Activated CD8-positive, alpha-beta T cell treated with anti-CD3 and anti-CD28 coated beads for 36 hours (primary cell): ENCODE results near the gene YEATS4. TPM values are rescaled to one million over a fixed set of nuclear protein-coding genes. Genes with fewer than 3 reads are reported as not detected.
"Not testable (repeated sequence)": the region's sequence is repeated elsewhere in the genome, so short reads cannot be mapped to it uniquely, and the experiment has no call there.

Source experiments
- ATAC-seq: fragments of 200-7000 bp; cut with Tn5 transposase; one replicate; pipeline ENCODE4 v1.10.0; 2021; ENCODE audit warnings: mild to moderate bottlenecking, moderate library complexity
- CTCF ChIA-PET: fragments of 350-600 bp; sonication (Branson Sonifier 250); formaldehyde crosslinking; loops from one replicate; lab custom pipeline; 2021; ENCODE audit warnings: antibody characterized with exemption; lab: Charles Lee
- POLR2A ChIA-PET: fragments of 350-600 bp; sonication (Branson Sonifier 250); formaldehyde crosslinking; loops from one replicate; lab custom pipeline; 2021; ENCODE audit warnings: antibody characterized with exemption; lab: Charles Lee
- DNase-seq: peaks from one replicate; pipeline ENCODE4 v3.0.0-alpha.2; 2020
- H3K27ac Mint-ChIP-seq: one replicate; pipeline ENCODE4 v1.8.0; 2021; ENCODE audit warnings: mild to moderate bottlenecking, mixed read lengths
- H3K27me3 Mint-ChIP-seq: one replicate; pipeline ENCODE4 v1.8.0; 2021; ENCODE audit warnings: mixed read lengths
- H3K36me3 Mint-ChIP-seq: one replicate; pipeline ENCODE4 v1.8.0; 2021; ENCODE audit warnings: low read depth, mixed read lengths
- H3K4me1 Mint-ChIP-seq: one replicate; pipeline ENCODE4 v1.8.0; 2021; ENCODE audit warnings: low read depth, mixed read lengths
- H3K4me3 Mint-ChIP-seq: one replicate; pipeline ENCODE4 v1.8.0; 2021; ENCODE audit warnings: mild to moderate bottlenecking, moderate library complexity, mixed read lengths
- H3K9me3 Mint-ChIP-seq: one replicate; pipeline ENCODE4 v1.8.0; 2021; ENCODE audit warnings: mixed read lengths
- CTCF ChIP-seq: fragments of 200-600 bp; IDR thresholded peaks from one replicate; pipeline ENCODE4 v1.8.0; 2022; ENCODE audit warnings: antibody characterized with exemption, mild to moderate bottlenecking
- intact Hi-C: fragments of 100-400 bp; cut with micrococcal nuclease; formaldehyde crosslinking; loops from one replicate; pipeline ENCODE4 v1.10.0; 2022
- total RNA-seq, 2 experiments: library from RNA; stranded (reverse); gene quantifications; one replicate each; pipeline ENCODE4 v1.2.3, GENCODE V29; 2021

The YEATS4 gene
- total RNA-seq = 10 to 100 TPM; 54.0 to 60.9 TPM

- DNase-seq = peak; percentile 95
- Mint-ChIP-seq H3K27me3 (peaks cover under 1% of the 10 kb centered on the region), H3K9me3 (no peaks in the 10 kb centered on the region), H3K4me1 (peaks cover 23% of the 10 kb centered on the region), H3K36me3 (peaks cover 21% of the 10 kb centered on the region), H3K27ac (peak within 1 kb of the TSS; percentile 96), H3K4me3 (peak within 1 kb of the TSS; percentile 77)
- intact Hi-C loops = loop anchor here (5.0 to 10.0 kb wide), 2 partner anchors 205 to 233 kb away; no protein-coding TSS in a partner anchor
- CTCF ChIA-PET = interaction anchor here (1.5 to 2.0 kb wide), 2 partner anchors 36 to 206 kb away, joined by 4 to 5 read pairs; no protein-coding TSS in a partner anchor
- peak; percentile 82 for ATAC-seq
- no peak for TF ChIP-seq CTCF
- POLR2A ChIA-PET = interaction anchor here (0.8 to 2.0 kb wide), 5 partner anchors 10 to 211 kb away, joined by 3 to 10 read pairs (median 4); no protein-coding TSS in a partner anchor
Observed at GRCh38 chr12:69359531-69360347, at the start of gene YEATS4. TSS of gene YEATS4 (plus strand) at chr12:69359743. CDS start at chr12:69359973, 230 bp downstream.

DNA sequence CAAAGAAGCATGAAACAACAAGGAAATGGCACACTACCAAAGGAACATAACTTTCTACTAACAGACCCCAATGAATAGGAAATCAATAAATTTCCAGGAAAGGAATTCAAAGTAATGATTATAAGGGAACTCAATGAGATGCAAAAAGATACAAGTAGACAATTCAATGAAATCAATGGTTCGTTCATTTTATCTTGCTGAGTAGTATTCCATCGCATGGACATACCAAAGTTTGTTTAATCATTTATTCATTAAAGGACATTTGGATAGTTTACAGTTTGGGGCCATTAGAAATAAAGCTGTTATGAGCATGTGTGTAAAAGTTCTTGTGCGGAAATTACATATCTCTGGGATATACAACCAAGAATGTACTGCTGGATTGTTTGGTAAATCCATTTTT, 46.3 kb upstream of the YEATS4 start:
- CTCF ChIA-PET = no interaction called here
- Mint-ChIP-seq H3K4me3 (no peak overlapping the region), H3K36me3 (no peaks in the 10 kb centered on the region), H3K9me3 (peaks cover 7% of the 10 kb centered on the region), H3K27ac (no peak overlapping the region), H3K4me1 (no peaks in the 10 kb centered on the region), H3K27me3 (no peaks in the 10 kb centered on the region)
- POLR2A ChIA-PET = no interaction called here
- ATAC-seq (no peak), DNase-seq (no peak)
- no peak for TF ChIP-seq CTCF
- intact Hi-C loops = no loop called here

GRCh38 chr12:69316784-69317183, 42.8 kb upstream of the YEATS4 start:
- H3K36me3 Mint-ChIP-seq, intact Hi-C loops, CTCF ChIA-PET: not testable (repeated sequence)

DNA sequence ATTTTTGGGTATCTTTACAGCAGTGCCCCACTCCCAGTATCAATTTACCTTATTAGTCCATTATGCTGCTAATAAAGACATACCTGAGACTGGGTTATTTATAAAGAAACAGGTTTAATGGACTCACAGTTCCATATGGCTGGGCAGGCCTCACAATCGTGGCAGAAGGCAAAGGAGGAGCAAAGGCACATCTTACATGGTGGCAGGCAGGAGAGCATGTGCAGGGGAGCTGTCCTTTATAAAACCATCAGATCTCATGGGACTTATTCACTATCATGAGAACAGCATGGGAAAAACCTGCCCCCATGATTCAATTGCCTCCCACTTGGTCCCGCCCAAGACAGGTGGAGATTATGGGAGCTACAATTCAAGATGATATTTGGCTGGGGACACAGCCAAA, 42.3 kb upstream of the YEATS4 start:
- intact Hi-C loops, H3K36me3 Mint-ChIP-seq, H3K27me3 Mint-ChIP-seq, POLR2A ChIA-PET, ATAC-seq, CTCF ChIA-PET, H3K4me1 Mint-ChIP-seq, H3K4me3 Mint-ChIP-seq, H3K27ac Mint-ChIP-seq, DNase-seq: not testable (repeated sequence)
- peaks cover 12% of the 10 kb centered on the region for H3K9me3 Mint-ChIP-seq

More at GRCh38 chr12:69316784-69317183, 42.8 kb upstream of the YEATS4 start:
- H3K9me3 Mint-ChIP-seq = peaks cover 12% of the 10 kb centered on the region
- H3K4me1 Mint-ChIP-seq, DNase-seq, ATAC-seq, POLR2A ChIA-PET, H3K4me3 Mint-ChIP-seq, H3K27ac Mint-ChIP-seq, H3K27me3 Mint-ChIP-seq: not testable (repeated sequence)

- no peak for TF ChIP-seq CTCF
- Mint-ChIP-seq H3K4me1 (no peaks in the 10 kb centered on the region), H3K27me3 (peaks cover 1% of the 10 kb centered on the region), H3K36me3 (no peaks in the 10 kb centered on the region), H3K27ac (no peak overlapping the region), H3K9me3 (peaks cover 9% of the 10 kb centered on the region), H3K4me3 (no peak overlapping the region)
- intact Hi-C loops = no loop called here
- DNase-seq (no peak), ATAC-seq (no peak)
- ChIA-PET CTCF (interaction anchor here (1.4 kb wide), 1 partner anchor 14 kb away, joined by 3 read pairs; no protein-coding TSS in a partner anchor), POLR2A (no interaction called here)
Observed at GRCh38 chr12:69318225-69318624, 41.3 kb upstream of the YEATS4 start.

GRCh38 chr12:69321351-69321750, 38.2 kb upstream of the YEATS4 start:
- Mint-ChIP-seq H3K9me3 (peaks cover 8% of the 10 kb centered on the region), H3K27me3 (peaks cover 1% of the 10 kb centered on the region), H3K27ac (no peak overlapping the region), H3K4me1 (peaks cover 8% of the 10 kb centered on the region), H3K36me3 (no peaks in the 10 kb centered on the region), H3K4me3 (no peak overlapping the region)
- no peak for DNase-seq
- CTCF ChIA-PET = interaction anchor here (0.6 to 1.4 kb wide), 2 partner anchors 35 to 184 kb away, joined by 3 to 4 read pairs; no protein-coding TSS in a partner anchor
- no peak for TF ChIP-seq CTCF
- no peak for ATAC-seq
- intact Hi-C loops = no loop called here
- POLR2A ChIA-PET = no interaction called here
